ENCODE data around the gene SOAT1. TPM values are rescaled to one million over a fixed set of nuclear protein-coding genes. Genes with fewer than 3 reads are reported as not detected.
"Not testable (repeated sequence)": the region's sequence is repeated elsewhere in the genome, so short reads cannot be mapped to it uniquely, and the experiment has no call there.

SOAT1 gene
- total RNA-seq (2021) (26.2 and 43.5 TPM in 2 replicates), Bru-seq, nascent RNA (percentile 83 among the genes with signal in this experiment), BruChase-seq, experiment 1, labeled RNA remaining after a 2-hour chase (percentile 78 among the genes with signal in this experiment), BruChase-seq, experiment 2, labeled RNA remaining after a 6-hour chase (percentile 86 among the genes with signal in this experiment)
- long read RNA-seq, full-length matches to known transcripts = 47 of 59 reads
- long read RNA-seq, partial matches to known transcripts = 7 of 59 reads
- long read RNA-seq, other reads (novel, unspliced or antisense) = 5 of 59 reads

DNA sequence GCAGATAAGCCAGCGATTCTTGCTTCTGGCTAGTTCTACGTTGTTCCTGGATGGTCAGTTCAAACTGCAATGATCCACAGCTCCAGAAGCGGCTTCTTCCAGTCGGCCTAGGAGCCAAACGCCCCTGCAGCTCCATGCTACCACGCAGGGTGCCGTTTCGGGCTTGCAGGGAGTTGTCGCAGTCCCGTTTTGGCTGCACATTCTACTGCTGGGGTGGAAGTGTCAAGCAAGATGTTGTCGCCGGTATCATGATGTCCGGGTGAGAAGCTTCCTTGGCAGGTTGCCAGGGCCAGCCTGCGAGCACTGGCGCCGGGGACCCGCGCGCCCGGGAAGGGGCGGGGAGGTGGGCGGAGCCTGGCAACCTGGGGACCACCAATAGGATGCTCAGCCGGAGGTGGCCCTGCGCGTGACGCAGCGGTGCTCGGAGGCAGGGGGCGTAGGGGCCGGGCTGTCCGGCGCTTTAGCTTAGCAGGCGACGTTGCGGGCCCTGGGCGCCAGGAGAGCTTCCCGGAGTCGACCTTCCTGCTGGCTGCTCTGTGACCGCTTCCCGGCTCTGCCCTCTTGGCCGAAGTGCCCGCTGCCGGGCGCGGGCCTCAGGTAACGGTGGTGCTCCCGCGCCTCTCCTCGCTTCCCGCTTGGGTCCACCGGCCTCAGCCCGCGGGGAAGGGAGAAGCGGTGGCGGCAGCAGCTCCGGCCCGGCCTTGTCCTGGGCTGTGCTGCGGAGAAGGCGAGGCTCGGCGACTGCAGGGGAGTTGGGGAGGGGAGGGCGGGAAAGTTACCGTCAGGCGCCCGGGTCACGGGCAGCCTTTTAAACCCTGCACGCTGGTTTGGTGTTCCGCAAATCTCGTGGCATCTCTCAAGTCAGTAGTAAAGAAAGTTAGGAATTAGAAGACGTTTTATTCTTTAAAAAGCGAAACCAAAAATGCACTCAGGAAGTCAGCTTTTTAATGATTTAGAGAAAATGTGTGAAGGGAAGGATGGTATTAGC lies at the start of gene SOAT1:
TSS of gene SOAT1 (plus strand) at position 458 of the 988 bp plus-strand sequence. CDS start 8,888 bp downstream, outside the sequence.
- Histone ChIP-seq H3F3A (ENCODE audit: insufficient read depth, low read depth) (peaks cover 25% of the 10 kb centered on the region), H3K27me3 (ENCODE audit: insufficient read depth, low read depth) (no peaks in the 10 kb centered on the region), H3K4me2 (peak within 1 kb of the TSS; percentile 88), H3K36me3 (ENCODE audit: low read depth) (no peaks in the 10 kb centered on the region), H3K4me1 (replicated peaks; ENCODE audit: insufficient read depth) (peaks cover 21% of the 10 kb centered on the region), H3K27ac (peak within 1 kb of the TSS; percentile 75), H4K20me1 (ENCODE audit: insufficient read depth) (no peaks in the 10 kb centered on the region), H3K4me3 (peak within 1 kb of the TSS; percentile 89), H3K9me3 (ENCODE audit: insufficient read depth, low read depth) (no peaks in the 10 kb centered on the region), H2AFZ (peak within 1 kb of the TSS; percentile 87), H3K79me2 (ENCODE audit: low read depth) (peaks cover 28% of the 10 kb centered on the region), H3K9me2 (ENCODE audit: insufficient read depth) (no peaks in the 10 kb centered on the region)
- intact Hi-C loops (cut with micrococcal nuclease; ENCODE audit: unreplicated experiment) = loop anchor here (2.0 to 5.0 kb wide), 4 partner anchors 61 to 751 kb away; partner anchors contain the start of gene FAM20B
- ChIA-PET CTCF (interaction anchor here (0.7 kb wide), 1 partner anchor 216 kb away, joined by 3 read pairs; no protein-coding TSS in a partner anchor), POLR2A (ENCODE audit: unreplicated experiment) (interaction anchor here (0.6 to 0.7 kb wide), 6 partner anchors 12 to 583 kb away, joined by 3 to 14 read pairs (median 5); no protein-coding TSS in a partner anchor)
- DNase-seq = peak; percentile 74 to 95
- TF ChIP-seq, protein P1, sequence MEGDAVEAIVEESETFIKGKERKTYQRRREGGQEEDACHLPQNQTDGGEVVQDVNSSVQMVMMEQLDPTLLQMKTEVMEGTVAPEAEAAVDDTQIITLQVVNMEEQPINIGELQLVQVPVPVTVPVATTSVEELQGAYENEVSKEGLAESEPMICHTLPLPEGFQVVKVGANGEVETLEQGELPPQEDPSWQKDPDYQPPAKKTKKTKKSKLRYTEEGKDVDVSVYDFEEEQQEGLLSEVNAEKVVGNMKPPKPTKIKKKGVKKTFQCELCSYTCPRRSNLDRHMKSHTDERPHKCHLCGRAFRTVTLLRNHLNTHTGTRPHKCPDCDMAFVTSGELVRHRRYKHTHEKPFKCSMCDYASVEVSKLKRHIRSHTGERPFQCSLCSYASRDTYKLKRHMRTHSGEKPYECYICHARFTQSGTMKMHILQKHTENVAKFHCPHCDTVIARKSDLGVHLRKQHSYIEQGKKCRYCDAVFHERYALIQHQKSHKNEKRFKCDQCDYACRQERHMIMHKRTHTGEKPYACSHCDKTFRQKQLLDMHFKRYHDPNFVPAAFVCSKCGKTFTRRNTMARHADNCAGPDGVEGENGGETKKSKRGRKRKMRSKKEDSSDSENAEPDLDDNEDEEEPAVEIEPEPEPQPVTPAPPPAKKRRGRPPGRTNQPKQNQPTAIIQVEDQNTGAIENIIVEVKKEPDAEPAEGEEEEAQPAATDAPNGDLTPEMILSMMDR (conservative IDR thresholded peaks at IDR 0.05) = no peak
- TF ChIP-seq EZH2 (IDR thresholded peaks at IDR 0.05; ENCODE audit: low read depth) = no peak
- no TSS peak for BruUV-seq (replicated peaks)

DNA sequence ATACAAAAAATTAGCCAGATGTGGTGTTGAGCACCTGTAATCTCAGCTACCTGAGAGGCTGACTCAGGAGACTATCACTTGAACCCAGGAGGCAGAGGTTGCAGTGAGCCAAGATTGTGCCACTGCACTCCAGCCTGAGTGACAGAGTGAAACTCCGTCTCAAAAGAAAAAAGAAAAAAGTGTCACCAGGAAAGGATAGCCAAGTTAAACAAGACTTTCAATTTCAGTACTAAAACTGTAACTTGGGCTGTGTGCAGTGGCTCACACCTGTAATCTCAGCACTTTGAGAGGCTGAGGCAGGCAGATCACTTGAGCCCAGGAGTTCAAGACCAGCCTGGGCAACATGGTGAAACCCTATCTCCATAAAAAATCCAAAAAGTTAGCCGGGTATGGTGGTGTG lies 48.2 kb upstream of the SOAT1 start:
- intact Hi-C loops (cut with micrococcal nuclease; ENCODE audit: unreplicated experiment); H3F3A ChIP-seq (ENCODE audit: insufficient read depth, low read depth); H3K27ac ChIP-seq; POLR2A ChIA-PET (ENCODE audit: unreplicated experiment); H3K4me2 ChIP-seq; H3K9me3 ChIP-seq (ENCODE audit: insufficient read depth, low read depth); H4K20me1 ChIP-seq (ENCODE audit: insufficient read depth); H3K9me2 ChIP-seq (ENCODE audit: insufficient read depth); H2AFZ ChIP-seq; H3K4me3 ChIP-seq; BruUV-seq (replicated peaks); CTCF ChIA-PET; H3K27me3 ChIP-seq (ENCODE audit: insufficient read depth, low read depth); H3K4me1 ChIP-seq (replicated peaks; ENCODE audit: insufficient read depth); H3K79me2 ChIP-seq (ENCODE audit: low read depth); H3K36me3 ChIP-seq (ENCODE audit: low read depth); DNase-seq: not testable (repeated sequence)

DNA sequence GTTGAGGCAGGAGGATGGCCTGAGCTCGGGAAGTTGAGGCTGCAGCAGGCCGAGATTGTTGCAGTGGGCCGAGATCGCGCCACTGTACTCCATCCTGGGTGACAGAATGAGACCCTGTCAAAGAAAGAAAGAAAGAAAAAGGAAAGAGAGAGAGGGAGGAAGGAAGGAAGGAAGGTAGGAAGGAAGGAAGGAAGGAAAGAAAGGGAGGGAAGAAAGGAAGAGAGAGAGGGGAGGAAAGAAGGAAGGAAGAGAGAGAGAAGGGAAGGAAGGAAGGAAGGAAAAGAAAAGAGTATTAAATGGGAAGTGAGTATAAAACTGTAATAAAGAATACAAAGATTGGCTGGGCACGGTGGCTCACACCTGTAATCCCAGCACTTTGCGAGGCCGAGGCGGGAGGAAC lies 45.7 kb upstream of the SOAT1 start:
- Histone ChIP-seq H3K27me3 (ENCODE audit: insufficient read depth, low read depth) (no peaks in the 10 kb centered on the region), H3K36me3 (ENCODE audit: low read depth) (no peaks in the 10 kb centered on the region), H3K79me2 (ENCODE audit: low read depth) (no peaks in the 10 kb centered on the region), H3K4me2 (no peak overlapping the region), H3K4me1 (replicated peaks; ENCODE audit: insufficient read depth) (no peaks in the 10 kb centered on the region), H3K4me3 (no peak overlapping the region), H3F3A (ENCODE audit: insufficient read depth, low read depth) (no peaks in the 10 kb centered on the region), H3K9me2 (ENCODE audit: insufficient read depth) (no peaks in the 10 kb centered on the region), H3K9me3 (ENCODE audit: insufficient read depth, low read depth) (no peaks in the 10 kb centered on the region), H2AFZ (no peak overlapping the region), H3K27ac (no peak overlapping the region), H4K20me1 (ENCODE audit: insufficient read depth) (no peaks in the 10 kb centered on the region)
- ChIA-PET CTCF (no interaction called here), POLR2A (ENCODE audit: unreplicated experiment) (no interaction called here)
- BruUV-seq (replicated peaks) = no TSS peak
- DNase-seq = no peak
- intact Hi-C loops (cut with micrococcal nuclease; ENCODE audit: unreplicated experiment) = no loop called here
- TF ChIP-seq EZH2 (IDR thresholded peaks at IDR 0.05; ENCODE audit: low read depth) = no peak
- TF ChIP-seq, protein P1 (conservative IDR thresholded peaks at IDR 0.05) = no peak
